Heart left ventricle (tissue), 16 donors: Measurements from ENCODE around the gene PALD1. TPM values are rescaled to one million over a fixed set of nuclear protein-coding genes. Genes with fewer than 3 reads are reported as not detected.
"Not testable (repeated sequence)": the region's sequence is repeated elsewhere in the genome, so short reads cannot be mapped to it uniquely, and the experiment has no call there.

Source experiments
- ATAC-seq, 4 donors: fragments of 200-7000 bp; cut with Tn5 transposase; one replicate each; pipeline ENCODE4 v1.9.1; 2020 to 2022; ENCODE audit warnings: moderate library complexity in 4 of 4, mild to moderate bottlenecking in 3 of 4, moderate number of reproducible peaks in 1 of 4
- DNase-seq, 5 donors: peaks; one replicate each; pipeline ENCODE4 v3.0.0-alpha.2; 2020
- H3K27ac ChIP-seq, 12 donors: fragments of 200-600 bp; sonication (generic) in 4 of 12; one replicate each; pipeline versions ENCODE4 v1.5.0 to v1.8.0; 2016 to 2022; ENCODE audit warnings: mild to moderate bottlenecking in 2 of 12
- H3K27me3 ChIP-seq, 9 donors: fragments of 200-600 bp; sonication (generic) in 2 of 9; one replicate each; pipeline versions ENCODE4 v1.5.1 to v1.8.0; 2016 to 2022; ENCODE audit warnings: mild to moderate bottlenecking in 3 of 9
- H3K36me3 ChIP-seq, 9 donors: fragments of 200-600 bp; sonication (generic) in 2 of 9; one replicate each; pipeline versions ENCODE4 v1.5.0 to v1.8.0; 2018 to 2022; ENCODE audit warnings: mild to moderate bottlenecking in 2 of 9
- H3K4me1 ChIP-seq, 12 donors: fragments of 200-600 bp; sonication (generic) in 4 of 12; one replicate each; pipeline versions ENCODE4 v1.5.0 to v1.8.0; 2016 to 2022; ENCODE audit warnings: mild to moderate bottlenecking in 3 of 12
- H3K4me3 ChIP-seq, 12 donors: fragments of 200-600 bp; sonication (generic) in 4 of 12; one replicate each; pipeline versions ENCODE4 v1.5.0 to v1.8.0; 2017 to 2022; ENCODE audit warnings: mild to moderate bottlenecking in 9 of 12, moderate library complexity in 4 of 12
- H3K9me3 ChIP-seq, 12 donors: fragments of 200-600 bp; sonication (generic) in 4 of 12; one replicate each; pipeline versions ENCODE4 v1.5.0 to v1.8.0; 2016 to 2022; ENCODE audit warnings: mild to moderate bottlenecking in 1 of 12
- CTCF ChIP-seq, 12 donors: fragments of 200-600 bp; sonication (generic) in 4 of 12; IDR thresholded peaks; one replicate each; pipeline versions ENCODE4 v1.5.0 to v1.8.0; 2018 to 2022; ENCODE audit warnings: antibody characterized with exemption in 12 of 12, mild to moderate bottlenecking in 5 of 12
- POLR2A ChIP-seq, 2 donors: fragments of 450-650 bp; IDR thresholded peaks; one replicate each; pipeline ENCODE4 v1.6.1; 2017; ENCODE audit warnings: antibody characterized with exemption in 2 of 2, mild to moderate bottlenecking in 2 of 2, moderate library complexity in 2 of 2
- WGBS, 4 donors: extraction: QIAGEN DNeasy Blood & Tissue Kit in 2 of 4; methylation state at CpG; one replicate each; pipeline versions ENCODE4 v1.1.5 to v1.1.7; 2013 to 2018; 5-methylcytosine and 5-hydroxymethylcytosine counted together
- intact Hi-C, 10 donors: fragments of 100-400 bp; cut with DNase I; formaldehyde crosslinking; loops; one replicate each; pipeline versions ENCODE4 v1.11.1 to v1.14.2; 2022
- polyA plus RNA-seq, 2 donors: library from polyadenylated mRNA; stranded (reverse); fragments of 200-250 nt; gene quantifications; one replicate each; pipeline ENCODE4 v1.2.3, GENCODE V29; 2013
- total RNA-seq, 9 donors: library from RNA; depleted of rRNA in 2 of 9; stranded (reverse); fragments of >200 nt in 2 of 9; fragmentation: NEBNext Ultra II Directional in 3 of 9; extraction: Animal tissue kit (Norgen Biotek cat#: 25700) in 3 of 9; gene quantifications; one replicate each; pipeline versions ENCODE4 v1.1.0 to v1.2.4, GENCODE V29; 2016 to 2023
- donor health status: ischemic (EF 13 %, LVEDD 7.1; RV severe dilation, severe dysfunction).
- donor health status: healthy with polysubstance abuse.
- donor health status: DM: no; HTN: yes; CAD: no.
- donor health status: DM: no; HTN: no; CAD: no.
- donor health status: ischemic (EF 25% LVEDD 6.9; RV normal size, moderate dysfunction).
- donor health status: ischemic (EF 25% LVEDD 5.7; RV mildly dilated, moderate dysfunction).
- donor health status: healthy.
- donor health status: DM: yes; HTN: yes; CAD: no.
- donor health status: ischemic (EF 35%, LVEDD 5.7; RV mildly dilated, moderate dysfunction).
- donor health status: nonischemic (EF 11% LVEDD 7.7; RV severe dilation, severe dysfunction).
- donor health status: DM: yes; HTN: yes; CAD: no.
- donor health status: PGD.
- donor health status: ischemic (EF 29% LVEDD 5.4; RV normal size, mild dysfunction).
- donor health status: nonischemic (EF 23%, LVEDD 6.1; RV moderate dilation, normal function).

Gene PALD1
- total and polyA plus RNA-seq, 11 donors, result 2.7 to 12.3 (median 5.5) TPM

- no peaks in the 10 kb centered on the region for H3K9me3 ChIP-seq
- no peaks in the 10 kb centered on the region for H3K4me1 ChIP-seq
- no peak overlapping the region for H3K27ac ChIP-seq
- no peak overlapping the region for H3K4me3 ChIP-seq
- DNase-seq (no peak), ATAC-seq (no peak)
- no peaks in the 10 kb centered on the region for H3K27me3 ChIP-seq
- WGBS, 4 donors, result 74 to 86% (median 75%) methylated on average over 2 of the region's 2 CpGs
- no peak for TF ChIP-seq CTCF (IDR thresholded peaks at IDR 0.05)
- no peak for TF ChIP-seq POLR2A (IDR thresholded peaks at IDR 0.05)
- intact Hi-C loops, result no loop called here
- no peaks in the 10 kb centered on the region for H3K36me3 ChIP-seq
Measured at GRCh38 chr10:70605161-70605560, 126.6 kb downstream of the PALD1 start.

- Histone ChIP-seq H3K27ac (no peak overlapping the region), H3K9me3 (no peaks in the 10 kb centered on the region), H3K4me1 (no peaks in the 10 kb centered on the region), H3K27me3 (no peaks in the 10 kb centered on the region), H3K36me3 (no peaks in the 10 kb centered on the region), H3K4me3 (no peak overlapping the region)
- intact Hi-C loops, result no loop called here
- no peak for TF ChIP-seq CTCF (IDR thresholded peaks at IDR 0.05)
- TF ChIP-seq POLR2A (IDR thresholded peaks at IDR 0.05), result no peak
- DNase-seq (no peak), ATAC-seq (no peak)
- 96 to 100% (median 97%) methylated on average over 2 to 4 of the region's 4 CpGs for WGBS, 4 donors
Measured at GRCh38 chr10:70607936-70608335, 129.4 kb downstream of the PALD1 start.

GRCh38 chr10:70613941-70614340 is 135.4 kb downstream of the PALD1 start:
- no peaks in the 10 kb centered on the region for H3K36me3 ChIP-seq
- peaks cover 0 to 11% (median 0%) of the 10 kb centered on the region in 12 donors for H3K4me1 ChIP-seq
- H3K9me3 ChIP-seq, result no peaks in the 10 kb centered on the region
- no peak overlapping the region for H3K4me3 ChIP-seq
- no peak for TF ChIP-seq CTCF (IDR thresholded peaks at IDR 0.05)
- no peak for TF ChIP-seq POLR2A (IDR thresholded peaks at IDR 0.05)
- H3K27ac ChIP-seq, result no peak overlapping the region
- DNase-seq, result no peak
- H3K27me3 ChIP-seq, result no peaks in the 10 kb centered on the region
- no peak for ATAC-seq
- intact Hi-C loops, result no loop called here
- WGBS, 4 donors, result 76 to 85% (median 80%) methylated on average over 2 of the region's 2 CpGs

GRCh38 chr10:70614364-70614763 is 135.8 kb downstream of the PALD1 start:
- H3K9me3 ChIP-seq, ATAC-seq, DNase-seq, intact Hi-C loops, H3K27ac ChIP-seq, H3K36me3 ChIP-seq, H3K4me3 ChIP-seq, H3K27me3 ChIP-seq: not testable (repeated sequence)
- H3K4me1 ChIP-seq, result peaks cover 0 to 11% (median 0%) of the 10 kb centered on the region in 12 donors
- WGBS, 4 donors, result 94 to 98% (median 96%) methylated on average over 3 of the region's 3 CpGs

GRCh38 chr10:70615211-70615610 is 136.6 kb downstream of the PALD1 start:
- Histone ChIP-seq H3K27ac (no peak overlapping the region), H3K27me3 (no peaks in the 10 kb centered on the region), H3K4me3 (no peak overlapping the region), H3K9me3 (peaks cover 0 to 12% (median 2%) of the 10 kb centered on the region in 12 donors), H3K36me3 (no peaks in the 10 kb centered on the region), H3K4me1 (peaks cover 0 to 11% (median 0%) of the 10 kb centered on the region in 12 donors)
- intact Hi-C loops, result no loop called here
- WGBS, 4 donors, result 83 to 92% (median 89%) methylated on average over 2 of the region's 2 CpGs
- ATAC-seq, result no peak
- DNase-seq, result no peak
- TF ChIP-seq CTCF (IDR thresholded peaks at IDR 0.05) (no peak), POLR2A (IDR thresholded peaks at IDR 0.05) (no peak)
